PC-3 (cell line): ENCODE measurements around the gene SFTPD. TPM values are rescaled to one million over a fixed set of nuclear protein-coding genes. Genes with fewer than 3 reads are reported as not detected.

ENCODE experiments used
- ATAC-seq: fragments of 200-7000 bp; cut with Tn5 transposase; 2 replicates; pipeline ENCODE4 v1.9.1; 2020; ENCODE audit warnings: mild to moderate bottlenecking, moderate library complexity
- BruUV-seq: library from RNA; stranded (reverse); fragments of 400-500 nt; replicated peaks from 2 replicates; lab custom pipeline; 2021; lab: Mats Ljungman, UMichigan
- CTCF ChIA-PET: fragments of 300-600 bp; sonication (Branson Sonifier 250); formaldehyde crosslinking; loops from one replicate; lab custom pipeline; 2022; ENCODE audit warnings: antibody characterized with exemption; lab: Charles Lee
- POLR2A ChIA-PET: fragments of 300-600 bp; sonication (Branson Sonifier 250); formaldehyde crosslinking; loops from one replicate; lab custom pipeline; 2022; ENCODE audit warnings: antibody characterized with exemption; ENCODE audit not compliant: unreplicated experiment; lab: Charles Lee
- DNase-seq: peaks from one replicate; pipeline ENCODE4 v3.0.0-alpha.2; 2015
- H2AFZ ChIP-seq: fragments of 300-600 bp; sonication (generic); 2 replicates; pipeline ENCODE4 v1.6.0; 2016; ENCODE audit warnings: antibody characterized with exemption, low read length
- H3F3A ChIP-seq: fragments of 300-600 bp; sonication (generic); one replicate; pipeline ENCODE4 v1.6.0; 2017; ENCODE audit warnings: antibody characterized with exemption, low read length, control low read depth, mild to moderate bottlenecking; ENCODE audit not compliant: unreplicated experiment
- H3K27ac ChIP-seq: fragments of 300-600 bp; sonication (generic); 2 replicates; pipeline ENCODE4 v1.5.1; 2016; ENCODE audit warnings: mild to moderate bottlenecking, low read length
- H3K27me3 ChIP-seq: fragments of 300-600 bp; sonication (generic); 2 replicates; pipeline ENCODE4 v1.6.1; 2016; ENCODE audit warnings: low read length, mixed read lengths
- H3K36me3 ChIP-seq: fragments of 300-600 bp; sonication (generic); 2 replicates; pipeline ENCODE4 v1.6.1; 2016; ENCODE audit warnings: low read depth, mixed run types, low read length, mixed read lengths
- H3K4me1 ChIP-seq: fragments of 300-600 bp; sonication (generic); 2 replicates; pipeline ENCODE4 v1.5.1; 2016; ENCODE audit warnings: low read length; ENCODE audit not compliant: insufficient read depth
- H3K4me2 ChIP-seq: fragments of 300-600 bp; sonication (generic); 2 replicates; pipeline ENCODE4 v1.6.0; 2016; ENCODE audit warnings: low read length
- H3K4me3 ChIP-seq: fragments of 300-600 bp; sonication (generic); 2 replicates; pipeline ENCODE4 v1.5.1; 2016; ENCODE audit warnings: mild to moderate bottlenecking, low read length, mixed read lengths
- H3K79me2 ChIP-seq: fragments of 300-600 bp; sonication (generic); 2 replicates; pipeline ENCODE4 v1.6.1; 2017; ENCODE audit warnings: low read length, mixed read lengths
- H3K9ac ChIP-seq: fragments of 300-600 bp; sonication (generic); 2 replicates; pipeline ENCODE4 v1.6.0; 2016; ENCODE audit warnings: mild to moderate bottlenecking, low read length
- H3K9me2 ChIP-seq: fragments of 300-600 bp; sonication (generic); replicated peaks from 2 replicates; pipeline ENCODE4 v1.6.1; 2016; ENCODE audit warnings: mixed run types, low read length, mixed read lengths
- H3K9me3 ChIP-seq: fragments of 300-600 bp; sonication (generic); 2 replicates; pipeline ENCODE4 v1.6.1; 2016; ENCODE audit warnings: low read length, mixed read lengths
- H4K20me1 ChIP-seq: fragments of 300-600 bp; sonication (generic); 2 replicates; pipeline ENCODE4 v1.6.1; 2016; ENCODE audit warnings: low read length, mixed read lengths
- EZH2 ChIP-seq: fragments of 300-600 bp; sonication (generic); IDR thresholded peaks from one replicate; pipeline ENCODE4 v1.6.1; 2017; ENCODE audit warnings: antibody characterized with exemption, mild to moderate bottlenecking, low read length; ENCODE audit not compliant: unreplicated experiment
- EZH2phosphoT487 ChIP-seq: fragments of 300-600 bp; sonication (generic); IDR thresholded peaks from 2 replicates; pipeline ENCODE4 v1.6.1; 2018; ENCODE audit warnings: mild to moderate bottlenecking, antibody characterized with exemption, low read length, borderline replicate concordance
- intact Hi-C: fragments of 100-400 bp; cut with micrococcal nuclease; formaldehyde crosslinking; loops from 2 replicates; pipeline ENCODE4 v1.9.0; 2023
- total RNA-seq: library from RNA; depleted of rRNA; stranded (reverse); fragments of >200 nt; gene quantifications from 2 replicates; pipeline ENCODE4 v1.2.3, GENCODE V29; 2014
- TF ChIP-seq, protein P1 (sequence below): fragments of 300-600 bp; sonication (generic); conservative IDR thresholded peaks from 2 replicates; pipeline ENCODE4 v1.5.1; 2017; ENCODE audit warnings: antibody characterized with exemption, low read depth, mild to moderate bottlenecking, low read length

SFTPD gene
- total RNA-seq, 1 experiment from 2014 or later = not detected

DNA sequence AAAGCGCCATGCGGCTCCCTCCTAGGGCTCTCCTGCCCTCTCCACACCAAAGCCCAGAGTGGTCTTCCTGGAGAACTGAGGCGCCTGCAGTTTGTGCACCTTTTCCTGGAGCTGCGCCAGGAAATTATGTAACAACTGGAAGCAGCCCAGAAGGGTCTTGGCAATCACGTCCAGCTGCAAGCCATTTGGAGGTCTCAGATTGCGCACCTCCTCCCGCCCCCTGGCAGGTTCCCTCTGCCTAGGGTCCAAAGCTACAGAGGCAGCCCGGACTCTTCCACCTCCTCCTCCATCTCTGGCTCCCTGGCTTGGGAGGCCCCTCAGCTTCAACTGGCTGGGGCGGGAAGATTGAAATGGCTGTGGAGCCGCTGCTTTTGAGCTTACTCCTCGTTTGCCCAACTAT is 34.0 kb upstream of the SFTPD start:
- ATAC-seq = no peak
- ChIA-PET POLR2A (interaction anchor here (0.7 kb wide), 1 partner anchor 96 kb away, joined by 4 read pairs; no protein-coding TSS in a partner anchor), CTCF (no interaction called here)
- no peak for DNase-seq
- no peak overlapping the region for H3K9ac ChIP-seq
- H3K79me2 ChIP-seq = no peaks in the 10 kb centered on the region
- peak overlapping the region; percentile 74; the same call in 1 of the 2 replicates for H3K4me3 ChIP-seq
- no peak overlapping the region for H2AFZ ChIP-seq
- TF ChIP-seq, protein P1, sequence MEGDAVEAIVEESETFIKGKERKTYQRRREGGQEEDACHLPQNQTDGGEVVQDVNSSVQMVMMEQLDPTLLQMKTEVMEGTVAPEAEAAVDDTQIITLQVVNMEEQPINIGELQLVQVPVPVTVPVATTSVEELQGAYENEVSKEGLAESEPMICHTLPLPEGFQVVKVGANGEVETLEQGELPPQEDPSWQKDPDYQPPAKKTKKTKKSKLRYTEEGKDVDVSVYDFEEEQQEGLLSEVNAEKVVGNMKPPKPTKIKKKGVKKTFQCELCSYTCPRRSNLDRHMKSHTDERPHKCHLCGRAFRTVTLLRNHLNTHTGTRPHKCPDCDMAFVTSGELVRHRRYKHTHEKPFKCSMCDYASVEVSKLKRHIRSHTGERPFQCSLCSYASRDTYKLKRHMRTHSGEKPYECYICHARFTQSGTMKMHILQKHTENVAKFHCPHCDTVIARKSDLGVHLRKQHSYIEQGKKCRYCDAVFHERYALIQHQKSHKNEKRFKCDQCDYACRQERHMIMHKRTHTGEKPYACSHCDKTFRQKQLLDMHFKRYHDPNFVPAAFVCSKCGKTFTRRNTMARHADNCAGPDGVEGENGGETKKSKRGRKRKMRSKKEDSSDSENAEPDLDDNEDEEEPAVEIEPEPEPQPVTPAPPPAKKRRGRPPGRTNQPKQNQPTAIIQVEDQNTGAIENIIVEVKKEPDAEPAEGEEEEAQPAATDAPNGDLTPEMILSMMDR = no peak
- no peak for TF ChIP-seq EZH2phosphoT487
- no peak for TF ChIP-seq EZH2
- H3K4me2 ChIP-seq = peak overlapping the region; percentile 91
- no peaks in the 10 kb centered on the region for H3K9me2 ChIP-seq
- H3F3A ChIP-seq = no peaks in the 10 kb centered on the region
- H4K20me1 ChIP-seq = no peaks in the 10 kb centered on the region
- no peaks in the 10 kb centered on the region for H3K36me3 ChIP-seq
- no peaks in the 10 kb centered on the region for H3K9me3 ChIP-seq
- H3K27me3 ChIP-seq = no peaks in the 10 kb centered on the region
- intact Hi-C loops = loop anchor here (5.0 kb wide), 1 partner anchor 154 kb away; no protein-coding TSS in a partner anchor
- peaks cover 32% of the 10 kb centered on the region for H3K4me1 ChIP-seq
- BruUV-seq = TSS peak; percentile 66
- no peak overlapping the region for H3K27ac ChIP-seq

DNA sequence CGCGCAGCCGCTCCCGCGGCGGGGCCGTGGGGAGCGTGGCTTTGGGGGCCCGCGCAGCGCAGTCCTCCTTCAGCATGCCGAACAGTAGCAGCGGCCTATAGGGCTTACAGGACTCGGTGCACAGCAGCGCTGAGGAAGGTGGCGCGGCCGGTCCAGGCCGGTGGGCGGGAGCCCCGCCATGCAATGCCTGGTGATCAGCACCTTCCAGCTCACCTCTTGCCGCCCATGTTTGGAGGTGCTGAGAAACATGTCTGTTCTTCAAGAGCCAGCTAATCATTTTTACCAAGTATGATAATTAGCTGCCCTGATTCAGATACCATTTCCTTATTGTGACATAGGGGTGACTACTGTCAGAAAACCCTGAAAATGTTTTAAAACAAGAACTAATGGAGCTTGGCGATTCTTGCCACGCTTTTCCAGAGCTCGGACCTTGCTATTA is 33.5 kb upstream of the SFTPD start:
- DNase-seq (no peak), ATAC-seq (peak; percentile 38)
- no TSS peak for BruUV-seq
- Histone ChIP-seq H2AFZ (peak overlapping the region; percentile 96), H3K9me2 (no peaks in the 10 kb centered on the region), H3K27me3 (no peaks in the 10 kb centered on the region), H3K4me1 (peaks cover 32% of the 10 kb centered on the region), H3K79me2 (no peaks in the 10 kb centered on the region), H4K20me1 (no peaks in the 10 kb centered on the region), H3K4me2 (peak overlapping the region; percentile 91), H3K4me3 (peak overlapping the region; percentile 74), H3K36me3 (no peaks in the 10 kb centered on the region), H3K9me3 (no peaks in the 10 kb centered on the region), H3F3A (no peaks in the 10 kb centered on the region), H3K27ac (no peak overlapping the region), H3K9ac (no peak overlapping the region)
- CTCF ChIA-PET = interaction anchor here (0.6 to 1.2 kb wide), 2 partner anchors 47 to 481 kb away, joined by 3 to 4 read pairs; no protein-coding TSS in a partner anchor
- TF ChIP-seq EZH2 (no peak), EZH2phosphoT487 (no peak)
- TF ChIP-seq, protein P1 = no peak
- POLR2A ChIA-PET = interaction anchor here (0.7 kb wide), 1 partner anchor 97 kb away, joined by 4 read pairs; no protein-coding TSS in a partner anchor
- intact Hi-C loops = loop anchor here (5.0 kb wide), 1 partner anchor 155 kb away; no protein-coding TSS in a partner anchor
